Left lung (tissue), 10 donors: ENCODE measurements around the gene SUPT3H. TPM values are rescaled to one million over a fixed set of nuclear protein-coding genes. Genes with fewer than 3 reads are reported as not detected.

Experiments used
- ATAC-seq: fragments of 200-7000 bp; cut with Tn5 transposase; one replicate; pipeline ENCODE4 v1.9.1; 2020; ENCODE audit warnings: moderate library complexity
- DNase-seq, 4 donors: peaks; one replicate each; pipeline ENCODE4 v3.0.0-alpha.2; 2013 to 2020
- H3K27ac ChIP-seq, 2 donors: fragments of 200-600 bp; sonication (generic) in 1 of 2; one replicate each; pipeline versions ENCODE4 v1.5.0 to v1.8.0; 2020 to 2021
- H3K27me3 ChIP-seq, 2 donors: fragments of 200-600 bp; sonication (generic) in 1 of 2; one replicate each; pipeline versions ENCODE4 v1.5.0 to v1.8.0; 2020 to 2021
- H3K36me3 ChIP-seq, 2 donors: fragments of 200-600 bp; sonication (generic) in 1 of 2; one replicate each; pipeline versions ENCODE4 v1.5.0 to v1.8.0; 2020 to 2021
- H3K4me1 ChIP-seq, 2 donors: fragments of 200-600 bp; one replicate each; pipeline ENCODE4 v1.8.0; 2021
- H3K4me3 ChIP-seq, 2 donors: fragments of 200-600 bp; sonication (generic) in 1 of 2; one replicate each; pipeline versions ENCODE4 v1.5.0 to v1.8.0; 2020 to 2021; ENCODE audit warnings: mild to moderate bottlenecking in 1 of 2
- H3K9me3 ChIP-seq, 2 donors: fragments of 200-600 bp; sonication (generic) in 1 of 2; one replicate each; pipeline versions ENCODE4 v1.5.0 to v1.8.0; 2020 to 2021
- intact Hi-C, 2 donors: fragments of 100-400 bp; cut with DNase I; formaldehyde crosslinking; loops; one replicate each; pipeline versions ENCODE4 v1.11.2 to v1.14.2; 2022
- polyA plus RNA-seq, 6 donors: library from polyadenylated mRNA; unstranded; fragments of 120-200 nt; gene quantifications; one replicate each; pipeline ENCODE4 v1.2.1, GENCODE V29; 2013; ENCODE audit not compliant: insufficient read length in 6 of 6
- total RNA-seq, 2 donors: library from RNA; stranded (reverse); fragmentation: NEBNext Ultra II Directional; extraction: Animal tissue kit (Norgen Biotek cat#: 25700); gene quantifications; one replicate each; pipeline ENCODE4 v1.2.1, GENCODE V29; 2021
- TF ChIP-seq, protein P1 (sequence below), 2 donors: fragments of 200-600 bp; sonication (generic) in 1 of 2; IDR thresholded peaks; one replicate each; pipeline versions ENCODE4 v1.5.0 to v1.8.0; 2021; ENCODE audit warnings: antibody characterized with exemption in 2 of 2
- donor health status: DM: no; HTN: yes; CAD: no.
- donor health status: DM: no; HTN: no; CAD: no.

SUPT3H gene
- total and polyA plus RNA-seq, 8 donors, result 4.7 to 33.0 (median 26.2) TPM

DNA sequence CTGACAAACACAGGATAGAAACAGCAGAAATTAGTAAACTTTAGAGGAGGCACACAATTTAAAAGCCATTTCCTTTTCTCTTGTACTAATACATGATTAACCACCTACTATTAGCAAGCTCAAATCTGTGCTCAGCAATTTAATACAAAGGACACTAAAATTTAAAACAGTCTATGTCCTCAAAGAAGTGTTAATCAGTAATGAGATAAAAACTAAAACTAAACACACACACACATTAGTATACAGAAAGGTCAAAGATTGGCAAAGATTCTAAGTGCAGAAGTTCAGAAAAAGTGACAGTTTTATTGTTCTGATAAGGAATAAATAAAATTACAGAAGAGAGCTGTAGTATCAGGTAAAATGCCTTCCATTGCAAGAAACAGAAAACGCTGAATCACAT is 123.5 kb downstream of the SUPT3H start:
- intact Hi-C loops, result no loop called here
- Histone ChIP-seq H3K4me3 (no peak overlapping the region), H3K27me3 (no peaks in the 10 kb centered on the region)

DNA sequence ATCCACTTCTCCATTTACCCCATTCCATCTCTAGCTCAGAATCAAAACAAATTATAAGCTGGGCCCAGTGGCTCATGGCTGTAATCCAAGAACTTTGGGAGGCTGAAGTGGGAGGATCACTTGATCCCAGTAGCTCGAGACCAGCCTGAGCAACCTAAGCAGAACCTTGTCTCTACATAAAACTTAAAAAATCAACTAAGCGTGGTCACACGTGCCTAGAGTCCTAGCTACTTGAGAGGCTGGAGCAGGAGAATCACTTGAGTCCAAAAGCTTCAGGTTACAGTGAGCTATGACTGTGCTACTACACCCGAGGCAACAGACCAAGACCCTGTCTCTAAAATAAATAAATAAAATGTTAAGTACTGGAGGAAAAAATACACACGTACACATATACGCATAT is 124.3 kb downstream of the SUPT3H start:
- no peak for DNase-seq

More for the DNA sequence above, 123.5 kb downstream of the SUPT3H start:
- H3K9me3 ChIP-seq, result no peaks in the 10 kb centered on the region
- H3K27ac ChIP-seq, result no peak overlapping the region
- H3K4me1 ChIP-seq, result no peaks in the 10 kb centered on the region
- ATAC-seq, result no peak
- TF ChIP-seq, protein P1, sequence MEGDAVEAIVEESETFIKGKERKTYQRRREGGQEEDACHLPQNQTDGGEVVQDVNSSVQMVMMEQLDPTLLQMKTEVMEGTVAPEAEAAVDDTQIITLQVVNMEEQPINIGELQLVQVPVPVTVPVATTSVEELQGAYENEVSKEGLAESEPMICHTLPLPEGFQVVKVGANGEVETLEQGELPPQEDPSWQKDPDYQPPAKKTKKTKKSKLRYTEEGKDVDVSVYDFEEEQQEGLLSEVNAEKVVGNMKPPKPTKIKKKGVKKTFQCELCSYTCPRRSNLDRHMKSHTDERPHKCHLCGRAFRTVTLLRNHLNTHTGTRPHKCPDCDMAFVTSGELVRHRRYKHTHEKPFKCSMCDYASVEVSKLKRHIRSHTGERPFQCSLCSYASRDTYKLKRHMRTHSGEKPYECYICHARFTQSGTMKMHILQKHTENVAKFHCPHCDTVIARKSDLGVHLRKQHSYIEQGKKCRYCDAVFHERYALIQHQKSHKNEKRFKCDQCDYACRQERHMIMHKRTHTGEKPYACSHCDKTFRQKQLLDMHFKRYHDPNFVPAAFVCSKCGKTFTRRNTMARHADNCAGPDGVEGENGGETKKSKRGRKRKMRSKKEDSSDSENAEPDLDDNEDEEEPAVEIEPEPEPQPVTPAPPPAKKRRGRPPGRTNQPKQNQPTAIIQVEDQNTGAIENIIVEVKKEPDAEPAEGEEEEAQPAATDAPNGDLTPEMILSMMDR (IDR thresholded peaks at IDR 0.05), result no peak
- no peak for DNase-seq
- H3K36me3 ChIP-seq, result no peaks in the 10 kb centered on the region

DNA sequence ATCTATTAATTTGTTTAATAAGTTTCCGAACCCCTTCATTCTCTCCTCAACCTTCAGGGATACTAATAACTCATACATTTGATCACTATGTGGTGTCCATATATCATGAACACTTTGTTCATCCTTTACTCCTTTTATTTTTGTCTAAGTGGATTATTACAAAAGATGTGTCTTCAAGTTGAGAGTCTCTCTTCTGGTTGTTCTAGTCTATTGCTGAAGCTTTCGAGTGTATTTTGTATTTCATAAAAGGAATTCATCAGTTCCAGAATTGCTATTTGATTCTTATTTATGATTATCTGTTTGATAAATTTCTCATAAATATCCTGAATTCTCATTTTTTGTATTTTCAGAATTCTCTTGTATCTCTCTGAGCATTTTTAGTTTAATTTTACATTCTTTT is 146.1 kb downstream of the SUPT3H start:
- H3K9me3 ChIP-seq, result peaks cover 0 to 28% of the 10 kb centered on the region in 2 donors
- TF ChIP-seq, protein P1 (IDR thresholded peaks at IDR 0.05), result no peak

More for the DNA sequence above, 124.3 kb downstream of the SUPT3H start:
- intact Hi-C loops, result no loop called here
- Histone ChIP-seq H3K27me3 (no peaks in the 10 kb centered on the region), H3K4me1 (no peaks in the 10 kb centered on the region), H3K4me3 (no peak overlapping the region), H3K27ac (no peak overlapping the region), H3K36me3 (no peaks in the 10 kb centered on the region), H3K9me3 (no peaks in the 10 kb centered on the region)
- no peak for ATAC-seq
- TF ChIP-seq, protein P1 (IDR thresholded peaks at IDR 0.05), result no peak

DNA sequence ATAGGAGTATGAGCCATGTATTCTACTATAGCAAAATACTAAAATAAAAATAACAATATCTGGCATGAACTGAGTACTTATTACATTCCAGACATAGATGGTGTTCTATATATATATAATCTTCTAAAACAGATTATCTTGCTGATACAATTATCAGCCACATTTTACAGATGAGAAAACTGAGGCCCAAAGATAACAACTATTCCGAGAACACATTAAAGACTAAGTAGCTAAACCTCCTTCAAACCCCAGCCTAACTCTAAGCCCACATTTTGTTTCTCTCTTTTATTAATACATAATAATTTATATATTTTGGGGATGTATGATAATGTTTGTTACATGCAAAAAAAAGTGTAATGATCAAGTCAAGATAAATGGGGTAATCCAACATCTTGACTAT is 148.3 kb downstream of the SUPT3H start:
- intact Hi-C loops, result no loop called here
- no peak for ATAC-seq
- TF ChIP-seq, protein P1 (IDR thresholded peaks at IDR 0.05), result no peak
- DNase-seq, result no peak
- H3K4me3 ChIP-seq, result no peak overlapping the region
- H3K27ac ChIP-seq, result no peak overlapping the region
- H3K36me3 ChIP-seq, result no peaks in the 10 kb centered on the region
- H3K27me3 ChIP-seq, result no peaks in the 10 kb centered on the region
- H3K4me1 ChIP-seq, result no peaks in the 10 kb centered on the region
- H3K9me3 ChIP-seq, result peaks cover 0 to 28% of the 10 kb centered on the region in 2 donors

More for the DNA sequence above, 146.1 kb downstream of the SUPT3H start:
- Histone ChIP-seq H3K4me1 (no peaks in the 10 kb centered on the region), H3K36me3 (no peaks in the 10 kb centered on the region), H3K27me3 (no peaks in the 10 kb centered on the region), H3K4me3 (no peak overlapping the region), H3K27ac (no peak overlapping the region)
- intact Hi-C loops, result no loop called here
- DNase-seq, result no peak
- ATAC-seq, result no peak

DNA sequence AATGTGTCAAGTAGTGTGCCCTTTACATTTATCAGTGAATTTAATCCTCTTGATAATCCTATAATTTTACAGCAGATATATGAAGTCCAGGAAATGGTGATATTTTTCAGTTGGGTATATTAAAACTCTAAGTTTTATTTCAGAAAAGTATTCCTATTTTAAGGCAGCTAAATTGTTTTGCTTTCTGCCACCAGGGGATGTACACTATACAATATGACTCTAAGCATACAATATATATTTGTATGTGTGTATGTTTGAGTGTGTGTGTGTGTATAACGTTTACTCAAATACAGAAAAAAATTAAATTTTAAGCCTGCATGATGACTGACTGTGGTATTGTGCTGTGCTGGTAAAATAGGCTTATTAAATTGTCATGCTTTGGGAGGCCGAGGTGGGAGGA is 151.7 kb downstream of the SUPT3H start:
- intact Hi-C loops, result no loop called here

More for the DNA sequence above, 151.7 kb downstream of the SUPT3H start:
- DNase-seq, result no peak
- Histone ChIP-seq H3K27ac (no peak overlapping the region), H3K27me3 (no peaks in the 10 kb centered on the region), H3K4me3 (no peak overlapping the region), H3K9me3 (peaks cover 0 to 4% of the 10 kb centered on the region in 2 donors), H3K4me1 (no peaks in the 10 kb centered on the region), H3K36me3 (no peaks in the 10 kb centered on the region)
- TF ChIP-seq, protein P1 (IDR thresholded peaks at IDR 0.05), result no peak
- ATAC-seq, result no peak
